HL-60 (cell line): ENCODE results near the gene SIVA1.

Source experiments
- DNase-seq, 2 experiments: peaks; one replicate each; pipeline ENCODE4 v3.0.0-alpha.2; 2010 to 2020; ENCODE audit warnings: low read depth in 1 of 2, low spot score in 1 of 2
- H3K27ac ChIP-seq: fragments of 250-450 bp; sonication (Bioruptor Pico); replicated peaks from 2 replicates; pipeline ENCODE4 v1.5.1; 2020; ENCODE audit warnings: mild to moderate bottlenecking, moderate library complexity
- H3K27me3 ChIP-seq: fragments of 250-450 bp; sonication (Bioruptor Pico); 2 replicates; pipeline ENCODE4 v1.5.1; 2021; ENCODE audit warnings: mild to moderate bottlenecking, moderate library complexity; ENCODE audit not compliant: insufficient read depth, poor library complexity, severe bottlenecking
- H3K4me3 ChIP-seq: replicated peaks from 2 replicates; pipeline ENCODE4 v1.5.1; 2011; ENCODE audit warnings: mild to moderate bottlenecking, control low read depth, low read length; ENCODE audit not compliant: insufficient read depth
- CTCF ChIP-seq: IDR thresholded peaks from one replicate; pipeline ENCODE4 v1.5.1; 2011; ENCODE audit warnings: low read length, control low read depth, inconsistent platforms; ENCODE audit not compliant: insufficient read depth
- GABPA ChIP-seq: IDR thresholded peaks from 2 replicates; pipeline ENCODE4 v1.6.1; 2012; ENCODE audit warnings: low read depth
- POLR2AphosphoS5 ChIP-seq: IDR thresholded peaks from 2 replicates; pipeline ENCODE4 v1.6.1; 2012; ENCODE audit warnings: low read depth
- REST ChIP-seq: IDR thresholded peaks from 2 replicates; pipeline ENCODE4 v1.6.1; 2012; ENCODE audit warnings: low read depth; ENCODE audit not compliant: insufficient replicate concordance
- SPI1 ChIP-seq: IDR thresholded peaks from 2 replicates; pipeline ENCODE4 v1.6.1; 2012; ENCODE audit warnings: low read depth, mild to moderate bottlenecking, borderline replicate concordance

The SIVA1 gene

GRCh38 chr14:104805941-104806624 lies 53.1 kb downstream of the SIVA1 start:
- H3K27ac ChIP-seq: no peak overlapping the region
- H3K4me3 ChIP-seq: no peak overlapping the region

GRCh38 chr14:104806625-104807465 lies 53.9 kb downstream of the SIVA1 start:
- H3K27ac ChIP-seq: no peak overlapping the region
- no peak for DNase-seq
- TF ChIP-seq CTCF: no peak
- TF ChIP-seq SPI1: peak; percentile 96
- H3K27me3 ChIP-seq: peaks cover 2% of the 10 kb centered on the region
- no peak overlapping the region for H3K4me3 ChIP-seq

More at GRCh38 chr14:104805941-104806624, 53.1 kb downstream of the SIVA1 start:
- TF ChIP-seq REST: no peak
- no peak for DNase-seq
- peaks cover 4% of the 10 kb centered on the region for H3K27me3 ChIP-seq

GRCh38 chr14:104808456-104808855 lies 55.5 kb downstream of the SIVA1 start:
- no peak for DNase-seq
- H3K27me3 ChIP-seq: no peaks in the 10 kb centered on the region
- H3K27ac ChIP-seq: no peak overlapping the region
- no peak overlapping the region for H3K4me3 ChIP-seq
- no peak for TF ChIP-seq SPI1
- no peak for TF ChIP-seq POLR2AphosphoS5
- TF ChIP-seq REST: no peak
- no peak for TF ChIP-seq CTCF
- no peak for TF ChIP-seq GABPA
